Measurements from ENCODE around the gene KAT6B.

Gene KAT6B

GRCh38 chr10:75008952-75009351 is 182.6 kb downstream of the KAT6B start:
- in situ Hi-C loops (cut with MboI; ENCODE audit: low sequenced_read_pairs): no loop called here

GRCh38 chr10:75009426-75009825 is 183.0 kb downstream of the KAT6B start:
- in situ Hi-C loops (cut with MboI; ENCODE audit: low sequenced_read_pairs): no loop called here

GRCh38 chr10:75010373-75010772 is 184.0 kb downstream of the KAT6B start:
- in situ Hi-C loops (cut with MboI; ENCODE audit: low sequenced_read_pairs): no loop called here

GRCh38 chr10:75011221-75011620 is 184.8 kb downstream of the KAT6B start:
- in situ Hi-C loops (cut with MboI; ENCODE audit: low sequenced_read_pairs): no loop called here

- in situ Hi-C loops (cut with MboI; ENCODE audit: low sequenced_read_pairs): no loop called here
Observed at GRCh38 chr10:75012471-75012870, 186.1 kb downstream of the KAT6B start.

GRCh38 chr10:75013007-75013406 is 186.6 kb downstream of the KAT6B start:
- in situ Hi-C loops (cut with MboI; ENCODE audit: low sequenced_read_pairs): no loop called here

GRCh38 chr10:75013522-75013921 is 187.1 kb downstream of the KAT6B start:
- in situ Hi-C loops (cut with MboI; ENCODE audit: low sequenced_read_pairs): no loop called here

GRCh38 chr10:75014516-75015230 is 188.3 kb downstream of the KAT6B start:
- in situ Hi-C loops (cut with MboI; ENCODE audit: low sequenced_read_pairs): no loop called here

GRCh38 chr10:75015442-75015841 is 189.0 kb downstream of the KAT6B start:
- in situ Hi-C loops (cut with MboI; ENCODE audit: low sequenced_read_pairs): no loop called here

- in situ Hi-C loops (cut with MboI; ENCODE audit: low sequenced_read_pairs): no loop called here
Observed at GRCh38 chr10:75016325-75016724, 189.9 kb downstream of the KAT6B start.

- in situ Hi-C loops (cut with MboI; ENCODE audit: low sequenced_read_pairs): no loop called here
Observed at GRCh38 chr10:75018251-75018650, 191.9 kb downstream of the KAT6B start.

GRCh38 chr10:75018686-75019307 is 192.4 kb downstream of the KAT6B start:
- in situ Hi-C loops (cut with MboI; ENCODE audit: low sequenced_read_pairs): no loop called here

GRCh38 chr10:75019370-75019769 is 193.0 kb downstream of the KAT6B start:
- in situ Hi-C loops (cut with MboI; ENCODE audit: low sequenced_read_pairs): no loop called here

GRCh38 chr10:75020168-75020567 is 193.8 kb downstream of the KAT6B start:
- in situ Hi-C loops (cut with MboI; ENCODE audit: low sequenced_read_pairs): loop anchor here (10.0 kb wide), 1 partner anchor 755 kb away; no protein-coding TSS in a partner anchor

GRCh38 chr10:75021379-75022249 is 195.2 kb downstream of the KAT6B start:
- in situ Hi-C loops (cut with MboI; ENCODE audit: low sequenced_read_pairs): loop anchor here (10.0 kb wide), 1 partner anchor 757 kb away; no protein-coding TSS in a partner anchor

- in situ Hi-C loops (cut with MboI; ENCODE audit: low sequenced_read_pairs): loop anchor here (10.0 kb wide), 1 partner anchor 758 kb away; no protein-coding TSS in a partner anchor
Observed at GRCh38 chr10:75023074-75023473, 196.7 kb downstream of the KAT6B start.

- in situ Hi-C loops (cut with MboI; ENCODE audit: low sequenced_read_pairs): loop anchor here (10.0 kb wide), 1 partner anchor 760 kb away; no protein-coding TSS in a partner anchor
Observed at GRCh38 chr10:75024971-75025523, 198.6 kb downstream of the KAT6B start.

GRCh38 chr10:75028049-75028448 is 201.6 kb downstream of the KAT6B start:
- in situ Hi-C loops (cut with MboI; ENCODE audit: low sequenced_read_pairs): loop anchor here (10.0 kb wide), 1 partner anchor 763 kb away; no protein-coding TSS in a partner anchor

GRCh38 chr10:75028748-75029147 is 202.3 kb downstream of the KAT6B start:
- in situ Hi-C loops (cut with MboI; ENCODE audit: low sequenced_read_pairs): loop anchor here (10.0 kb wide), 1 partner anchor 764 kb away; no protein-coding TSS in a partner anchor

GRCh38 chr10:75029420-75029819 is 203.0 kb downstream of the KAT6B start:
- in situ Hi-C loops (cut with MboI; ENCODE audit: low sequenced_read_pairs): loop anchor here (10.0 kb wide), 1 partner anchor 765 kb away; no protein-coding TSS in a partner anchor

- in situ Hi-C loops (cut with MboI; ENCODE audit: low sequenced_read_pairs): loop anchor here (10.0 kb wide), 1 partner anchor 765 kb away; no protein-coding TSS in a partner anchor
Observed at GRCh38 chr10:75029857-75030256, 203.5 kb downstream of the KAT6B start.
